Measurements from ENCODE around the gene C1QL2.

Gene C1QL2

DNA sequence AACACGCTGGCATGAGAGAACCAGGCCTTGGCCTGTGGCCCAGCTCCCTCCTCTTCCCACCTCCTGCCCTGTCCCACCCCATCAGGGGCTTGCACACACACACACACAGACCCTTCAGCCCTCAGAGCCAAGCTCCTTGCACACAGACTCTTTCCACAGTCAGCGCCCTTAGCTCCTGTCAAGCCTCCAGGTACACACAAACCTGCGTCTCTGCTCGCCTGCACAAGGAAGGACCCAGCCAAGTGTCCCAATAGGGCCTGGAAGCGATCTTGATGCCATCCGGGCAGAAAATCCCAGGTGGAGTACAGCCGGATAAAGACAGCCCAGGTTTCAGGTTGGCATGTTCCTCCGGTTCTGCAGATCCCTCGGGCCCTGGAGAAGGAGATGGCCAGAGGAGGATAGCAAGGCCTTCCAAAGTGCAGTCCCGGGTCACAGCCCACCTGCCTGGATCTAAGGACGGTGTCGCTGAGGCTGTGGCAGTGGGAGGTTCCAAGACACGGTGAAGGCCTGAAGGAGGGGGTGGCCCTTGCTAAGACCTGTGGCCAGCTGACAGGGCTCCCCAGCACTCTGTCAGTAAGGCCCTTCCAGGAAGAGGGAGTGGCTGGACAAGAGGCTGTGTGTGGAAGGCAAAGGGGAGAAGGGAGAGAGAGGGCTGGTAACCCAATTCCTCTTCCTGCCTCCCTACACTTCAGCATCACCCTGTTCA, 46.6 kb upstream of the C1QL2 start:
- Histone ChIP-seq H3K4me3 (replicated peaks; ENCODE audit: insufficient read depth, low read length) (no peak overlapping the region), H3K27me3 (ENCODE audit: insufficient read depth, poor library complexity, severe bottlenecking) (no peaks in the 10 kb centered on the region), H3K27ac (replicated peaks) (no peak overlapping the region)
- DNase-seq (ENCODE audit: low read depth in 1 of 2, low spot score in 1 of 2): no peak
- TF ChIP-seq POLR2AphosphoS5 (IDR thresholded peaks at IDR 0.05; ENCODE audit: low read depth) (no peak), GABPA (IDR thresholded peaks at IDR 0.05; ENCODE audit: low read depth) (no peak)
- TF ChIP-seq, protein P1, sequence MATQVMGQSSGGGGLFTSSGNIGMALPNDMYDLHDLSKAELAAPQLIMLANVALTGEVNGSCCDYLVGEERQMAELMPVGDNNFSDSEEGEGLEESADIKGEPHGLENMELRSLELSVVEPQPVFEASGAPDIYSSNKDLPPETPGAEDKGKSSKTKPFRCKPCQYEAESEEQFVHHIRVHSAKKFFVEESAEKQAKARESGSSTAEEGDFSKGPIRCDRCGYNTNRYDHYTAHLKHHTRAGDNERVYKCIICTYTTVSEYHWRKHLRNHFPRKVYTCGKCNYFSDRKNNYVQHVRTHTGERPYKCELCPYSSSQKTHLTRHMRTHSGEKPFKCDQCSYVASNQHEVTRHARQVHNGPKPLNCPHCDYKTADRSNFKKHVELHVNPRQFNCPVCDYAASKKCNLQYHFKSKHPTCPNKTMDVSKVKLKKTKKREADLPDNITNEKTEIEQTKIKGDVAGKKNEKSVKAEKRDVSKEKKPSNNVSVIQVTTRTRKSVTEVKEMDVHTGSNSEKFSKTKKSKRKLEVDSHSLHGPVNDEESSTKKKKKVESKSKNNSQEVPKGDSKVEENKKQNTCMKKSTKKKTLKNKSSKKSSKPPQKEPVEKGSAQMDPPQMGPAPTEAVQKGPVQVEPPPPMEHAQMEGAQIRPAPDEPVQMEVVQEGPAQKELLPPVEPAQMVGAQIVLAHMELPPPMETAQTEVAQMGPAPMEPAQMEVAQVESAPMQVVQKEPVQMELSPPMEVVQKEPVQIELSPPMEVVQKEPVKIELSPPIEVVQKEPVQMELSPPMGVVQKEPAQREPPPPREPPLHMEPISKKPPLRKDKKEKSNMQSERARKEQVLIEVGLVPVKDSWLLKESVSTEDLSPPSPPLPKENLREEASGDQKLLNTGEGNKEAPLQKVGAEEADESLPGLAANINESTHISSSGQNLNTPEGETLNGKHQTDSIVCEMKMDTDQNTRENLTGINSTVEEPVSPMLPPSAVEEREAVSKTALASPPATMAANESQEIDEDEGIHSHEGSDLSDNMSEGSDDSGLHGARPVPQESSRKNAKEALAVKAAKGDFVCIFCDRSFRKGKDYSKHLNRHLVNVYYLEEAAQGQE (IDR thresholded peaks at IDR 0.05; ENCODE audit: insufficient replicate concordance, low read depth): no peak
- TF ChIP-seq, protein P2, sequence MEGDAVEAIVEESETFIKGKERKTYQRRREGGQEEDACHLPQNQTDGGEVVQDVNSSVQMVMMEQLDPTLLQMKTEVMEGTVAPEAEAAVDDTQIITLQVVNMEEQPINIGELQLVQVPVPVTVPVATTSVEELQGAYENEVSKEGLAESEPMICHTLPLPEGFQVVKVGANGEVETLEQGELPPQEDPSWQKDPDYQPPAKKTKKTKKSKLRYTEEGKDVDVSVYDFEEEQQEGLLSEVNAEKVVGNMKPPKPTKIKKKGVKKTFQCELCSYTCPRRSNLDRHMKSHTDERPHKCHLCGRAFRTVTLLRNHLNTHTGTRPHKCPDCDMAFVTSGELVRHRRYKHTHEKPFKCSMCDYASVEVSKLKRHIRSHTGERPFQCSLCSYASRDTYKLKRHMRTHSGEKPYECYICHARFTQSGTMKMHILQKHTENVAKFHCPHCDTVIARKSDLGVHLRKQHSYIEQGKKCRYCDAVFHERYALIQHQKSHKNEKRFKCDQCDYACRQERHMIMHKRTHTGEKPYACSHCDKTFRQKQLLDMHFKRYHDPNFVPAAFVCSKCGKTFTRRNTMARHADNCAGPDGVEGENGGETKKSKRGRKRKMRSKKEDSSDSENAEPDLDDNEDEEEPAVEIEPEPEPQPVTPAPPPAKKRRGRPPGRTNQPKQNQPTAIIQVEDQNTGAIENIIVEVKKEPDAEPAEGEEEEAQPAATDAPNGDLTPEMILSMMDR (IDR thresholded peaks at IDR 0.05; ENCODE audit: insufficient read depth, low read length): no peak

DNA sequence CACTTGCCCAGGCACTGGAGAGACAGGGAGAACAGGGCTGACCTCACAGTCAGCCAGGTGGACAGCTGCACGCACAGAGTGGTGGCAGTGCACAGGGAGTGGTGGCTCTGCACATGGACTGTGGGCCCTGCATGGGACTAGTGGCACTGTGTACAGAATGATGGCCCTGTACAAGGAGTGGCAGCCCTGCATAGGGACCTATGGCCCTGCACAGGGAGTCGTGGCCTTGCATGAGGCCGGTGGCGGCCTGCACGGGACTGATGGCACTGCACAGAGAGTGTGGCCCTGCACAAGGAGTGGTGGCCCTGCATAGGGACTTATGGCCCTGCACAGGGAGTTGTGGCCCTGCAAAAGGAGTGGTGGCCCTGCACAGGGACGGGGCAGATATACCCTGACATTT, 46.0 kb upstream of the C1QL2 start:
- H3K4me3 ChIP-seq (replicated peaks; ENCODE audit: insufficient read depth, low read length): no peak overlapping the region
- no peak overlapping the region for H3K27ac ChIP-seq (replicated peaks)
- TF ChIP-seq POLR2AphosphoS5 (IDR thresholded peaks at IDR 0.05; ENCODE audit: low read depth): no peak
- TF ChIP-seq, protein P2 (IDR thresholded peaks at IDR 0.05; ENCODE audit: insufficient read depth, low read length): no peak
- no peak for TF ChIP-seq SPI1 (IDR thresholded peaks at IDR 0.05; ENCODE audit: borderline replicate concordance, low read depth)
- DNase-seq (ENCODE audit: low read depth in 1 of 2, low spot score in 1 of 2): no peak
- H3K27me3 ChIP-seq (ENCODE audit: insufficient read depth, poor library complexity, severe bottlenecking): no peaks in the 10 kb centered on the region

DNA sequence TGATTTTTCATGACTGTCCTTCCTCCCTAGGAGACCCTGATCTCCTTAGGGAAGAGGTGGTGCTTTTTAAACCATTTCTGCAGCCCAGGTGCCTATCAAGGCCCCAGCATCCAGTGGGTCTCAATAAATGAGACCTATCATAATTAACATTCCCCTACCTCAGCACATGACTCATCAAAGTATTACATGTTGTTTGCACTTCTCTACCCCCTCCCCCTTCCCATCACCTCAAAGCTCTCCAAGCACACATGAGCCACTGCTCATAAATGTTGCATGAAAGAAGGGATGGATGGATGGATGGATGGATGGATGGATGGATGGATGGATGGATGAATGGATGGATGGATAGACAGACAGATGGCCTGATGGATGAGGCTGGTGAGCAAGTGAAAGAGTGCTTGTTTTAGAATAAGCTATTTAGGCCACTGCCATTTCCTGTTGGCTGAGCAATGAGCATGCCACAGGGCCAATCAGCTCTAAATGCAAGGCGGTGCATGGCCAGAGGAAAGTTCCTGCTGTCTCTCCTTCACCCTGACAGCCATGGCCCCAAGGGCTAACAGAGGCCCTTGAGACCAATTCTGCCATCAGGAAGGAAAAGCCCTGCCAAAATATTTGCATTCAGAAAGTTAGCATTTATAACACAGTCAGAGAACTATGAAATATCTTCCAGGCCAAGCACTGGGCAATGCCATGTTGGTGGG, 44.2 kb upstream of the C1QL2 start:
- no peak overlapping the region for H3K4me3 ChIP-seq (replicated peaks; ENCODE audit: insufficient read depth, low read length)
- DNase-seq (ENCODE audit: low read depth in 1 of 2, low spot score in 1 of 2): no peak
- TF ChIP-seq, protein P1 (IDR thresholded peaks at IDR 0.05; ENCODE audit: insufficient replicate concordance, low read depth): no peak
- TF ChIP-seq GABPA (IDR thresholded peaks at IDR 0.05; ENCODE audit: low read depth): no peak
- TF ChIP-seq POLR2AphosphoS5 (IDR thresholded peaks at IDR 0.05; ENCODE audit: low read depth): no peak
- TF ChIP-seq, protein P2 (IDR thresholded peaks at IDR 0.05; ENCODE audit: insufficient read depth, low read length): no peak
- no peak for TF ChIP-seq SPI1 (IDR thresholded peaks at IDR 0.05; ENCODE audit: borderline replicate concordance, low read depth)
- no peak overlapping the region for H3K27ac ChIP-seq (replicated peaks)
- no peaks in the 10 kb centered on the region for H3K27me3 ChIP-seq (ENCODE audit: insufficient read depth, poor library complexity, severe bottlenecking)

Measured in HL-60 (cell line).